ENCODE results near the gene GTSE1. TPM values are rescaled to one million over a fixed set of nuclear protein-coding genes. Genes with fewer than 3 reads are reported as not detected.

The GTSE1 gene
- total and polyA plus RNA-seq, 2 donors (not counting 1 experiment from before 2014, with no cell fraction given) = 2.0 to 3.6 TPM

GRCh38 chr22:46363611-46364321 is 67.1 kb downstream of the GTSE1 start:
- no peak overlapping the region for H3K9ac ChIP-seq (ENCODE audit: insufficient read depth, low read length)
- no peaks in the 10 kb centered on the region for H3K27me3 ChIP-seq (ENCODE audit: control insufficient read depth, insufficient read depth, low read length)
- no peak overlapping the region for H3K27ac ChIP-seq (ENCODE audit: insufficient read depth, low read length)
- H3K4me3 ChIP-seq (replicated peaks in 1 of 4; ENCODE audit: control extremely low read depth in 1 of 4, insufficient read depth in 1 of 4, low read depth in 3 of 4, low read length in 4 of 4) = no peak overlapping the region
- no peak overlapping the region for H2AFZ ChIP-seq (ENCODE audit: low read length)
- H3K36me3 ChIP-seq (ENCODE audit: control insufficient read depth, insufficient read depth, low read length) = no peaks in the 10 kb centered on the region
- TF ChIP-seq, protein P1, sequence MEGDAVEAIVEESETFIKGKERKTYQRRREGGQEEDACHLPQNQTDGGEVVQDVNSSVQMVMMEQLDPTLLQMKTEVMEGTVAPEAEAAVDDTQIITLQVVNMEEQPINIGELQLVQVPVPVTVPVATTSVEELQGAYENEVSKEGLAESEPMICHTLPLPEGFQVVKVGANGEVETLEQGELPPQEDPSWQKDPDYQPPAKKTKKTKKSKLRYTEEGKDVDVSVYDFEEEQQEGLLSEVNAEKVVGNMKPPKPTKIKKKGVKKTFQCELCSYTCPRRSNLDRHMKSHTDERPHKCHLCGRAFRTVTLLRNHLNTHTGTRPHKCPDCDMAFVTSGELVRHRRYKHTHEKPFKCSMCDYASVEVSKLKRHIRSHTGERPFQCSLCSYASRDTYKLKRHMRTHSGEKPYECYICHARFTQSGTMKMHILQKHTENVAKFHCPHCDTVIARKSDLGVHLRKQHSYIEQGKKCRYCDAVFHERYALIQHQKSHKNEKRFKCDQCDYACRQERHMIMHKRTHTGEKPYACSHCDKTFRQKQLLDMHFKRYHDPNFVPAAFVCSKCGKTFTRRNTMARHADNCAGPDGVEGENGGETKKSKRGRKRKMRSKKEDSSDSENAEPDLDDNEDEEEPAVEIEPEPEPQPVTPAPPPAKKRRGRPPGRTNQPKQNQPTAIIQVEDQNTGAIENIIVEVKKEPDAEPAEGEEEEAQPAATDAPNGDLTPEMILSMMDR (conservative IDR thresholded peaks at IDR 0.05 in 1 of 2, IDR thresholded peaks at IDR 0.05 in 1 of 2; ENCODE audit: low read depth in 1 of 2, low read length in 2 of 2) = no peak
- no peak for TF ChIP-seq EZH2 (IDR thresholded peaks at IDR 0.05; ENCODE audit: low read length, missing control alignments)
- no peak overlapping the region for H3K4me2 ChIP-seq (ENCODE audit: extremely low read depth, insufficient read depth, low read length)
- no peaks in the 10 kb centered on the region for H3K4me1 ChIP-seq (ENCODE audit: control insufficient read depth, extremely low read depth, insufficient read depth, low read length)
- no peak for DNase-seq (ENCODE audit: low read depth in 2 of 2)
- H3K79me2 ChIP-seq (ENCODE audit: control insufficient read depth, insufficient read depth, low read length) = no peaks in the 10 kb centered on the region
- no peaks in the 10 kb centered on the region for H3K9me3 ChIP-seq (ENCODE audit: control insufficient read depth, insufficient read depth, low read depth, low read length)
- H4K20me1 ChIP-seq (ENCODE audit: control insufficient read depth, extremely low read depth, insufficient read depth, low read length) = no peaks in the 10 kb centered on the region

GRCh38 chr22:46364341-46365165 is 67.9 kb downstream of the GTSE1 start:
- no peaks in the 10 kb centered on the region for H3K79me2 ChIP-seq (ENCODE audit: control insufficient read depth, insufficient read depth, low read length)
- no peaks in the 10 kb centered on the region for H3K4me1 ChIP-seq (ENCODE audit: control insufficient read depth, extremely low read depth, insufficient read depth, low read length)
- H3K4me2 ChIP-seq (ENCODE audit: extremely low read depth, insufficient read depth, low read length) = no peak overlapping the region
- no peaks in the 10 kb centered on the region for H4K20me1 ChIP-seq (ENCODE audit: control insufficient read depth, extremely low read depth, insufficient read depth, low read length)
- no peak overlapping the region for H3K4me3 ChIP-seq (replicated peaks in 1 of 4; ENCODE audit: control extremely low read depth in 1 of 4, insufficient read depth in 1 of 4, low read depth in 3 of 4, low read length in 4 of 4)
- H2AFZ ChIP-seq (ENCODE audit: low read length) = no peak overlapping the region
- no peak for DNase-seq (ENCODE audit: low read depth in 2 of 2)
- no peaks in the 10 kb centered on the region for H3K9me3 ChIP-seq (ENCODE audit: control insufficient read depth, insufficient read depth, low read depth, low read length)
- no peak overlapping the region for H3K9ac ChIP-seq (ENCODE audit: insufficient read depth, low read length)
- H3K27me3 ChIP-seq (ENCODE audit: control insufficient read depth, insufficient read depth, low read length) = no peaks in the 10 kb centered on the region
- no peak overlapping the region for H3K27ac ChIP-seq (ENCODE audit: insufficient read depth, low read length)
- TF ChIP-seq EZH2 (IDR thresholded peaks at IDR 0.05; ENCODE audit: low read length, missing control alignments) = no peak
- TF ChIP-seq, protein P1 (conservative IDR thresholded peaks at IDR 0.05 in 1 of 2, IDR thresholded peaks at IDR 0.05 in 1 of 2; ENCODE audit: low read depth in 1 of 2, low read length in 2 of 2) = no peak
- H3K36me3 ChIP-seq (ENCODE audit: control insufficient read depth, insufficient read depth, low read length) = no peaks in the 10 kb centered on the region

GRCh38 chr22:46365166-46365624 is 68.5 kb downstream of the GTSE1 start:
- no peaks in the 10 kb centered on the region for H3K9me3 ChIP-seq (ENCODE audit: control insufficient read depth, insufficient read depth, low read depth, low read length)
- no peak overlapping the region for H3K9ac ChIP-seq (ENCODE audit: insufficient read depth, low read length)
- H2AFZ ChIP-seq (ENCODE audit: low read length) = no peak overlapping the region
- DNase-seq (ENCODE audit: low read depth in 2 of 2) = no peak
- no peaks in the 10 kb centered on the region for H3K79me2 ChIP-seq (ENCODE audit: control insufficient read depth, insufficient read depth, low read length)
- H3K4me1 ChIP-seq (ENCODE audit: control insufficient read depth, extremely low read depth, insufficient read depth, low read length) = no peaks in the 10 kb centered on the region
- H3K4me3 ChIP-seq (replicated peaks in 1 of 4; ENCODE audit: control extremely low read depth in 1 of 4, insufficient read depth in 1 of 4, low read depth in 3 of 4, low read length in 4 of 4) = no peak overlapping the region
- TF ChIP-seq, protein P1 (conservative IDR thresholded peaks at IDR 0.05 in 1 of 2, IDR thresholded peaks at IDR 0.05 in 1 of 2; ENCODE audit: low read depth in 1 of 2, low read length in 2 of 2) = no peak
- TF ChIP-seq EZH2 (IDR thresholded peaks at IDR 0.05; ENCODE audit: low read length, missing control alignments) = no peak
- no peaks in the 10 kb centered on the region for H3K36me3 ChIP-seq (ENCODE audit: control insufficient read depth, insufficient read depth, low read length)
- H4K20me1 ChIP-seq (ENCODE audit: control insufficient read depth, extremely low read depth, insufficient read depth, low read length) = no peaks in the 10 kb centered on the region
- no peak overlapping the region for H3K4me2 ChIP-seq (ENCODE audit: extremely low read depth, insufficient read depth, low read length)
- H3K27ac ChIP-seq (ENCODE audit: insufficient read depth, low read length) = no peak overlapping the region
- no peaks in the 10 kb centered on the region for H3K27me3 ChIP-seq (ENCODE audit: control insufficient read depth, insufficient read depth, low read length)

Data from fibroblast of lung (primary cell).